H1 (cell line): ENCODE results near the gene SAFB. TPM values are rescaled to one million over a fixed set of nuclear protein-coding genes. Genes with fewer than 3 reads are reported as not detected.

Experiments used
- CTCF ChIA-PET: fragments of 300-600 bp; sonication (Branson Sonifier 250); formaldehyde crosslinking; loops from one replicate; lab custom pipeline; 2021; ENCODE audit not compliant: partially characterized antibody; lab: Charles Lee
- POLR2A ChIA-PET: fragments of 300-600 bp; sonication (Branson Sonifier 250); formaldehyde crosslinking; loops from one replicate; lab custom pipeline; 2021; ENCODE audit warnings: inconsistent platforms; ENCODE audit not compliant: partially characterized antibody; lab: Charles Lee
- DNase-seq, 2 experiments: peaks; one replicate each; pipeline versions ENCODE4 v3.0.0 to v3.0.0-alpha.2; 2010 to 2022; ENCODE audit warnings: low spot score in 2 of 2, low read depth in 1 of 2, mixed read lengths in 1 of 2
- FAIRE-seq: peaks from 2 replicates; lab custom pipeline; 2011; peaks lifted over from hg19 to GRCh38; lab: Jason Lieb, UNC
- H2AFZ ChIP-seq: 2 replicates; pipeline ENCODE4 v1.8.1; 2012; ENCODE audit warnings: low read length, inconsistent platforms
- H2AK5ac ChIP-seq: 2 replicates; pipeline ENCODE4 v1.6.1; 2013; ENCODE audit warnings: low read depth, low read length
- H2BK120ac ChIP-seq: replicated peaks from 2 replicates; pipeline ENCODE3; 2013; ENCODE audit warnings: low read depth, low read length, inconsistent platforms
- H2BK12ac ChIP-seq: 2 replicates; pipeline ENCODE4 v1.6.1; 2013; ENCODE audit warnings: low read depth, low read length
- H2BK15ac ChIP-seq: 2 replicates; pipeline ENCODE4 v1.6.1; 2013; ENCODE audit warnings: low read length
- H2BK20ac ChIP-seq: 2 replicates; pipeline ENCODE4 v1.6.1; 2013; ENCODE audit warnings: low read length
- H2BK5ac ChIP-seq: 2 replicates; pipeline ENCODE4 v1.6.1; 2013; ENCODE audit warnings: low read depth, low read length
- H3K14ac ChIP-seq: 2 replicates; pipeline ENCODE4 v1.6.1; 2013; ENCODE audit warnings: inconsistent platforms; ENCODE audit not compliant: insufficient read length
- H3K18ac ChIP-seq: 2 replicates; pipeline ENCODE4 v1.6.1; 2013; ENCODE audit warnings: low read length; ENCODE audit errors: extremely low read depth
- H3K23ac ChIP-seq: 2 replicates; pipeline ENCODE4 v1.6.1; 2013; ENCODE audit warnings: inconsistent platforms; ENCODE audit not compliant: insufficient read length
- H3K23me2 ChIP-seq: 2 replicates; pipeline ENCODE4 v1.6.1; 2013; ENCODE audit warnings: low read depth, low read length
- H3K27ac ChIP-seq: 2 replicates; pipeline ENCODE4 v1.6.1; 2011; ENCODE audit warnings: low read depth, low read length, inconsistent platforms
- H3K27me3 ChIP-seq, 4 experiments: replicated peaks in 1 of 4; 1 replicate in 1 of 4; 2 replicates in 3 of 4; pipeline versions ENCODE4 v1.6.1 to v1.8.1; 2011 to 2013; ENCODE audit warnings: low read length in 3 of 4, mild to moderate bottlenecking in 3 of 4, inconsistent platforms in 2 of 4, mixed read lengths in 2 of 4, moderate library complexity in 1 of 4; ENCODE audit not compliant: control insufficient read depth in 3 of 4, insufficient read depth in 3 of 4; ENCODE audit errors: extremely low read depth in 1 of 4
- H3K36me3 ChIP-seq, 4 experiments: 2 replicates each; pipeline versions ENCODE4 v1.6.1 to v1.8.1; 2011 to 2013; ENCODE audit warnings: mild to moderate bottlenecking in 4 of 4, low read length in 3 of 4, moderate library complexity in 2 of 4, control low read depth in 1 of 4, inconsistent platforms in 1 of 4; ENCODE audit not compliant: insufficient read depth in 4 of 4, control insufficient read depth in 2 of 4
- H3K4ac ChIP-seq: replicated peaks from 2 replicates; pipeline ENCODE3; 2013; ENCODE audit warnings: low read length, low read depth, mixed read lengths, inconsistent platforms; ENCODE audit not compliant: insufficient read length
- H3K4me1 ChIP-seq, 4 experiments: replicated peaks in 1 of 4; 1 replicate in 1 of 4; 2 replicates in 3 of 4; pipeline versions ENCODE4 v1.6.1 to v1.8.1; 2011 to 2013; ENCODE audit warnings: low read length in 3 of 4, inconsistent platforms in 2 of 4, mixed read lengths in 1 of 4; ENCODE audit not compliant: insufficient read depth in 4 of 4, control insufficient read depth in 3 of 4
- H3K4me2 ChIP-seq, 2 experiments: 2 replicates each; pipeline versions ENCODE4 v1.6.1 to v1.8.1; 2011 to 2013; ENCODE audit warnings: low read depth in 2 of 2, low read length in 2 of 2, control low read depth in 1 of 2, inconsistent platforms in 1 of 2, mild to moderate bottlenecking in 1 of 2; ENCODE audit not compliant: insufficient read depth in 1 of 2
- H3K4me3 ChIP-seq, 4 experiments: fragments of 200-600, 300-600 bp in 1 of 4; sonication (generic), shearing (Covaris generic), sonication (Bioruptor Twin) in 1 of 4; 2 replicates each; pipeline versions ENCODE4 v1.5.1 to v1.8.1; 2011 to 2016; ENCODE audit warnings: low read length in 4 of 4, low read depth in 3 of 4, control low read depth in 2 of 4, inconsistent platforms in 2 of 4, mild to moderate bottlenecking in 2 of 4, mixed read lengths in 1 of 4, moderate library complexity in 1 of 4; ENCODE audit not compliant: insufficient read depth in 2 of 4; ENCODE audit errors: extremely low read depth in 1 of 4
- H3K56ac ChIP-seq: replicated peaks from 2 replicates; pipeline ENCODE3; 2013; ENCODE audit warnings: low read depth, mild to moderate bottlenecking, mixed read lengths, low read length, inconsistent platforms; ENCODE audit not compliant: insufficient read length
- H3K79me1 ChIP-seq: 2 replicates; pipeline ENCODE4 v1.6.1; 2013; ENCODE audit warnings: low read depth, low read length, control low read depth
- H3K79me2 ChIP-seq, 2 experiments: 2 replicates each; pipeline versions ENCODE4 v1.6.1 to v1.8.1; 2012 to 2013; ENCODE audit warnings: low read length in 2 of 2, mild to moderate bottlenecking in 2 of 2, inconsistent platforms in 1 of 2; ENCODE audit not compliant: insufficient read depth in 2 of 2, control insufficient read depth in 1 of 2
- H3K9ac ChIP-seq, 4 experiments: replicated peaks in 1 of 4; 1 replicate in 1 of 4; 2 replicates in 3 of 4; pipeline versions ENCODE4 v1.6.1 to v1.8.1; 2011 to 2013; ENCODE audit warnings: low read depth in 3 of 4, low read length in 3 of 4, control low read depth in 2 of 4, mild to moderate bottlenecking in 2 of 4, moderate library complexity in 2 of 4, inconsistent platforms in 1 of 4; ENCODE audit errors: extremely low read depth in 1 of 4
- H3K9me3 ChIP-seq, 2 experiments: 2 replicates each; pipeline versions ENCODE4 v1.6.1 to v1.8.1; 2012 to 2013; ENCODE audit warnings: mild to moderate bottlenecking in 2 of 2, moderate library complexity in 2 of 2, control low read depth in 1 of 2, inconsistent platforms in 1 of 2, low read depth in 1 of 2, low read length in 1 of 2, mixed read lengths in 1 of 2; ENCODE audit not compliant: insufficient read depth in 2 of 2
- H4K20me1 ChIP-seq, 2 experiments: replicated peaks in 1 of 2; 2 replicates each; pipeline versions ENCODE3 to v1.8.1; 2011 to 2013; ENCODE audit warnings: inconsistent platforms in 2 of 2, low read length in 2 of 2, mild to moderate bottlenecking in 1 of 2; ENCODE audit not compliant: insufficient read depth in 2 of 2, control insufficient read depth in 1 of 2
- H4K5ac ChIP-seq: 2 replicates; pipeline ENCODE4 v1.6.1; 2013; ENCODE audit warnings: low read length, low read depth, mixed read lengths, inconsistent platforms; ENCODE audit not compliant: insufficient read length
- H4K8ac ChIP-seq: 2 replicates; pipeline ENCODE4 v1.8.0; 2013; ENCODE audit warnings: mild to moderate bottlenecking, moderate library complexity, low read length, inconsistent platforms; ENCODE audit not compliant: insufficient read depth; ENCODE audit errors: extremely low read depth
- H4K91ac ChIP-seq: replicated peaks from 2 replicates; pipeline ENCODE3; 2013; ENCODE audit warnings: low read length, mixed read lengths, inconsistent platforms; ENCODE audit not compliant: insufficient read length
- CBX5 ChIP-seq: fragments of 300-800, 300-1000 bp; sonication (generic); IDR thresholded peaks from 2 replicates; pipeline ENCODE4 v1.7.1; 2016; ENCODE audit warnings: antibody characterized with exemption, low read length, low read depth
- CHD2 ChIP-seq: IDR thresholded peaks from 2 replicates; pipeline ENCODE4 v1.6.1; 2012; ENCODE audit warnings: low read length, improper control_type of control experiment
- CREB1 ChIP-seq: IDR thresholded peaks from 2 replicates; pipeline ENCODE4 v1.6.1; 2012; ENCODE audit warnings: inconsistent platforms
- FOSL1 ChIP-seq: IDR thresholded peaks from 2 replicates; pipeline ENCODE4 v1.6.1; 2011; ENCODE audit warnings: mild to moderate bottlenecking, low read depth, low read length, moderate library complexity; ENCODE audit not compliant: insufficient read depth
- GABPA ChIP-seq: IDR thresholded peaks from 2 replicates; pipeline ENCODE4 v1.6.1; 2011; ENCODE audit warnings: mild to moderate bottlenecking, low read length, moderate library complexity, borderline replicate concordance; ENCODE audit not compliant: insufficient read depth
- GTF2F1 ChIP-seq: IDR thresholded peaks from 2 replicates; pipeline ENCODE4 v1.6.1; 2012; ENCODE audit warnings: low read depth, low read length, improper control_type of control experiment, borderline replicate concordance
- KDM5A ChIP-seq: fragments of 200-600 bp; IDR thresholded peaks from 2 replicates; pipeline ENCODE4 v1.7.1; 2012; ENCODE audit warnings: mild to moderate bottlenecking, low read length, inconsistent platforms, mixed read lengths
- POLR2A ChIP-seq, 2 experiments: IDR thresholded peaks; 1 replicate in 1 of 2; 2 replicates in 1 of 2; pipeline ENCODE4 v1.6.1; 2011; ENCODE audit warnings: low read depth in 2 of 2, low read length in 2 of 2, mild to moderate bottlenecking in 2 of 2; ENCODE audit errors: control extremely low read depth in 1 of 2
- POLR2AphosphoS5 ChIP-seq: IDR thresholded peaks from 2 replicates; pipeline ENCODE4 v1.6.1; 2011; ENCODE audit warnings: low read depth, low read length
- SAP30 ChIP-seq: fragments of 300-600 bp; sonication (generic); IDR thresholded peaks from 2 replicates; pipeline ENCODE4 v1.7.1; 2012; ENCODE audit warnings: low read length, moderate library complexity, mild to moderate bottlenecking, inconsistent platforms; ENCODE audit not compliant: insufficient read depth, insufficient replicate concordance
- SIN3A ChIP-seq, 2 experiments: IDR thresholded peaks in 1 of 2; conservative IDR thresholded peaks in 1 of 2; 2 replicates each; pipeline ENCODE4 v1.6.1; 2011 to 2012; ENCODE audit warnings: low read length in 2 of 2, improper control_type of control experiment in 1 of 2, low read depth in 1 of 2, mild to moderate bottlenecking in 1 of 2
- WGBS, 2 experiments: shearing (Covaris generic) in 1 of 2; methylation state at CpG; one replicate each; pipeline versions ENCODE4 v1.1.6 to v1.1.7; 2013 to 2015; ENCODE audit warnings: low lambda C conversion rate in 2 of 2, mixed read lengths in 2 of 2, inconsistent platforms in 1 of 2, low coverage in 1 of 2, missing lambda C conversion rate in 1 of 2; ENCODE audit not compliant: insufficient replicate concordance in 2 of 2, insufficient coverage in 1 of 2, insufficient read length in 1 of 2; ENCODE audit errors: extremely low coverage in 1 of 2, missing lambda C conversion rate in 1 of 2; 5-methylcytosine and 5-hydroxymethylcytosine counted together
- polyA plus RNA-seq, 7 experiments: library from polyadenylated mRNA; depleted of rRNA in 3 of 7; stranded (reverse) in 5 of 7; unstranded in 2 of 7; fragments of >200 nt in 5 of 7; fragments of 200-250 nt in 2 of 7; gene quantifications; 1 replicate in 5 of 7; 2 replicates in 1 of 7; 4 replicates in 1 of 7; pipeline versions ENCODE4 v1.2.1 to v1.2.3, GENCODE V29; 2011 to 2013; ENCODE audit warnings: missing spikeins in 2 of 7, mixed read lengths in 2 of 7
- total RNA-seq: library from RNA; stranded (reverse); fragmentation: NEBNext Ultra II Directional; extraction: Animal tissue kit (Norgen Biotek cat#: 25700); gene quantifications from 2 replicates; pipeline ENCODE4 v1.2.1, GENCODE V29; 2021

Gene SAFB
- total and polyA plus RNA-seq, 2 of the 8 experiments (the other 6 are each of a cell fraction or from before 2014, with no cell fraction given): 27.0 to 110 TPM

- Histone ChIP-seq H3K56ac (peak overlapping the region; percentile 81), H3K4me2 (peak overlapping the region; percentile 61 to 67), H2BK15ac (no peak overlapping the region), H3K9me3 (no peaks in the 10 kb centered on the region), H3K27ac (peak overlapping the region; percentile 89; the same call in 1 of the 2 replicates), H3K79me2 (peaks cover 10 to 39% of the 10 kb centered on the region in 2 experiments), H4K20me1 (peaks cover 34 to 40% of the 10 kb centered on the region in 2 experiments), H2AK5ac (no peak overlapping the region), H3K23me2 (peaks cover 5% of the 10 kb centered on the region; the same call in 1 of the 2 replicates), H4K5ac (no peak overlapping the region), H3K79me1 (peaks cover 6% of the 10 kb centered on the region), H2AFZ (no peak overlapping the region), H3K23ac (no peak overlapping the region), H2BK120ac (no peak overlapping the region), H2BK20ac (no peak overlapping the region), H3K36me3 (peaks cover 28 to 52% (median 47%) of the 10 kb centered on the region in 4 experiments), H3K27me3 (no peaks in the 10 kb centered on the region), H3K4me3 (peak overlapping the region; percentile 64 to 99 (median 83)), H3K4me1 (peaks cover 0 to 4% (median 1%) of the 10 kb centered on the region in 4 experiments; a peak in 3 of 7 replicates), H3K4ac (no peak overlapping the region), H3K14ac (no peak overlapping the region), H3K18ac (no peak overlapping the region; the same call in 1 of the 2 replicates), H2BK5ac (peak overlapping the region; percentile 97; the same call in 1 of the 2 replicates), H4K91ac (no peak overlapping the region)
- 10% methylated on average over 31 of the region's 54 CpGs; no CpG with 5 or more reads in 1 of the 2 experiments for WGBS, 2 experiments
- ChIA-PET POLR2A (interaction anchor here (0.7 to 15.6 kb wide), 44 partner anchors 8 to 1282 kb away, joined by 3 to 620 read pairs (median 4); partner anchors contain the start of genes CATSPERD, DUS3L, LONP1 and MICOS13), CTCF (interaction anchor here (0.7 to 4.9 kb wide), 7 partner anchors 8 to 105 kb away, joined by 3 to 26 read pairs (median 8); no protein-coding TSS in a partner anchor)
- FAIRE-seq (no peak), DNase-seq (no peak)
- 0 out of 2 replicates have a peak, but pooled peaks have one; percentile 1 for TF ChIP-seq CHD2
- TF ChIP-seq CREB1: 0 out of 2 replicates have a peak, but pooled peaks have one; percentile 6
- TF ChIP-seq POLR2AphosphoS5: peak; percentile 47
- TF ChIP-seq CBX5: no peak
- TF ChIP-seq SAP30: peak; percentile 2
- no peak for TF ChIP-seq KDM5A
- TF ChIP-seq SIN3A (conservative IDR thresholded peaks at IDR 0.05 in 1 of 2, IDR thresholded peaks at IDR 0.05 in 1 of 2; ENCODE audit: low read depth in 1 of 2, low read length in 2 of 2): peak in 1 of 2 experiments; percentile 1; a peak in 1 of 4 replicates
- TF ChIP-seq POLR2A (IDR thresholded peaks at IDR 0.05; ENCODE audit: control extremely low read depth in 1 of 2, low read depth in 2 of 2, low read length in 2 of 2): peak; percentile 2 to 64
- TF ChIP-seq GTF2F1: no peak
- no peak for TF ChIP-seq FOSL1
- TF ChIP-seq GABPA: no peak
- TF ChIP-seq, all 59 proteins: peak for 6
- Histone ChIP-seq H3K9ac (peak overlapping the region; percentile 83 to 100 (median 96)), H4K8ac (peak overlapping the region; percentile 98; the same call in 1 of the 2 replicates), H2BK12ac (no peak overlapping the region)
Observed at GRCh38 chr19:5690955-5691821, 68.3 kb downstream of the SAFB start.
